Small intestine (tissue), 7 donors: ENCODE measurements around the gene CLIP4. TPM values are rescaled to one million over a fixed set of nuclear protein-coding genes. Genes with fewer than 3 reads are reported as not detected.

ENCODE experiments used
- DNase-seq, 2 donors: peaks; one replicate each; pipeline versions ENCODE4 v3.0.0 to v3.0.0-alpha.2; 2013
- FAIRE-seq: peaks from 2 replicates; lab custom pipeline; 2012; peaks lifted over from hg19 to GRCh38; lab: Jason Lieb, UNC
- H3K27ac ChIP-seq, 3 donors: one replicate each; pipeline ENCODE4 v1.5.1; 2013; ENCODE audit warnings: low read length in 2 of 3, mild to moderate bottlenecking in 2 of 3, control low read depth in 1 of 3, inconsistent platforms in 1 of 3, low read depth in 1 of 3, moderate library complexity in 1 of 3
- H3K27me3 ChIP-seq, 3 donors: one replicate each; pipeline ENCODE4 v1.6.1; 2013; ENCODE audit warnings: low read length in 3 of 3, inconsistent platforms in 1 of 3; ENCODE audit not compliant: control insufficient read depth in 3 of 3, insufficient read depth in 3 of 3
- H3K36me3 ChIP-seq, 3 donors: one replicate each; pipeline ENCODE4 v1.6.1; 2013; ENCODE audit warnings: low read length in 3 of 3, inconsistent platforms in 1 of 3, low read depth in 1 of 3, mild to moderate bottlenecking in 1 of 3, moderate library complexity in 1 of 3; ENCODE audit not compliant: control insufficient read depth in 3 of 3, insufficient read depth in 2 of 3
- H3K4me1 ChIP-seq, 3 donors: one replicate each; pipeline ENCODE4 v1.6.1; 2013; ENCODE audit warnings: low read length in 2 of 3, inconsistent platforms in 1 of 3, low read depth in 1 of 3, mild to moderate bottlenecking in 1 of 3, moderate library complexity in 1 of 3; ENCODE audit not compliant: control insufficient read depth in 3 of 3, insufficient read depth in 2 of 3
- H3K4me3 ChIP-seq, 3 donors: one replicate each; pipeline ENCODE4 v1.5.1; 2013; ENCODE audit warnings: low read length in 3 of 3, control low read depth in 1 of 3, inconsistent platforms in 1 of 3, low read depth in 1 of 3, mild to moderate bottlenecking in 1 of 3, moderate library complexity in 1 of 3
- H3K9me3 ChIP-seq, 2 donors: one replicate each; pipeline ENCODE4 v1.6.1; 2013; ENCODE audit warnings: low read depth in 1 of 2, low read length in 1 of 2; ENCODE audit not compliant: control insufficient read depth in 2 of 2, insufficient read depth in 1 of 2
- WGBS, 3 donors: extraction: QIAGEN DNeasy Blood & Tissue Kit; methylation state at CpG; one replicate each; pipeline ENCODE4 v1.1.7; 2013; 5-methylcytosine and 5-hydroxymethylcytosine counted together
- polyA plus RNA-seq, 4 donors: library from polyadenylated mRNA; stranded (reverse) in 3 of 4; unstranded in 1 of 4; fragments of 200-250 nt in 3 of 4; fragments of 120-200 nt in 1 of 4; gene quantifications; one replicate each; pipeline versions ENCODE4 v1.2.1 to v1.2.3, GENCODE V29; 2013
- donor health status: healthy with polysubstance abuse.
- donor health status: control.
- donor health status: control.
- donor health status: Bipolar disorder and iron deficiency.
- donor health status: healthy.

Gene CLIP4
- polyA plus RNA-seq, 4 donors: 0.52 to 5.8 (median 1.1) TPM

- no peak overlapping the region for H3K4me3 ChIP-seq
- H3K4me1 ChIP-seq: no peaks in the 10 kb centered on the region
- FAIRE-seq (no peak), DNase-seq (no peak)
- H3K9me3 ChIP-seq: no peaks in the 10 kb centered on the region
- H3K27ac ChIP-seq: no peak overlapping the region
- WGBS, 3 donors: 55 to 65% (median 61%) methylated on average over 3 of the region's 3 CpGs
- H3K27me3 ChIP-seq: peaks cover 0 to 5% (median 2%) of the 10 kb centered on the region in 3 donors
- H3K36me3 ChIP-seq: no peaks in the 10 kb centered on the region
Measured at GRCh38 chr2:29207352-29208148, 92.3 kb downstream of the CLIP4 start.

DNA sequence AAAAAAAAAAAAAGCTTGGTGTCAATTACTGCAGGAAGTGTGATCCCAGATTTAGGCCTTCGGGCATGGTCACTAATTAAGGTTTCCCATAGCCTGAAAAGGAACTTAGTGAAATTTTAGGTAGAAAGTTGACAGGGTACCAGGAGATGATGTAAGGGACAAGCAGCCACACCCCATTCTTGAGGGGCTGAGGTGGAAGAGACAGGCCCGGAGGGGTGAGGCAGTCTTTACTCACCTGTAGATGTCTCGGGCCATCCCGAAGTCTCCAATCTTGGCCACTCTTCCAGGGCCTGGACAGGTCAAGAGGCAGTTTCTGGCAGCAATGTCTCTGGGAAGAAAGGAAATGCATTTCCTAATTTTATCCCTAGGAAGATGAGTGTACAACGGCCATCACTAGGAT, 94.3 kb downstream of the CLIP4 start:
- DNase-seq (no peak), FAIRE-seq (no peak)
- H3K4me1 ChIP-seq: no peaks in the 10 kb centered on the region
- no peaks in the 10 kb centered on the region for H3K36me3 ChIP-seq
- H3K9me3 ChIP-seq: no peaks in the 10 kb centered on the region
- peaks cover 0 to 8% (median 2%) of the 10 kb centered on the region in 3 donors for H3K27me3 ChIP-seq
- WGBS, 3 donors: 84 to 92% (median 92%) methylated on average over 5 of the region's 5 CpGs
- H3K27ac ChIP-seq: no peak overlapping the region
- no peak overlapping the region for H3K4me3 ChIP-seq

- Histone ChIP-seq H3K36me3 (no peaks in the 10 kb centered on the region), H3K27ac (no peak overlapping the region), H3K4me3 (no peak overlapping the region), H3K9me3 (no peaks in the 10 kb centered on the region), H3K27me3 (peaks cover 0 to 6% (median 0%) of the 10 kb centered on the region in 3 donors), H3K4me1 (no peaks in the 10 kb centered on the region)
- whole genome bisulfite sequencing, 3 donors: 57 to 75% (median 67%) methylated on average over 5 of the region's 5 CpGs
- no peak for FAIRE-seq
- DNase-seq: no peak
Measured at GRCh38 chr2:29212009-29212408, 96.8 kb downstream of the CLIP4 start.

DNA sequence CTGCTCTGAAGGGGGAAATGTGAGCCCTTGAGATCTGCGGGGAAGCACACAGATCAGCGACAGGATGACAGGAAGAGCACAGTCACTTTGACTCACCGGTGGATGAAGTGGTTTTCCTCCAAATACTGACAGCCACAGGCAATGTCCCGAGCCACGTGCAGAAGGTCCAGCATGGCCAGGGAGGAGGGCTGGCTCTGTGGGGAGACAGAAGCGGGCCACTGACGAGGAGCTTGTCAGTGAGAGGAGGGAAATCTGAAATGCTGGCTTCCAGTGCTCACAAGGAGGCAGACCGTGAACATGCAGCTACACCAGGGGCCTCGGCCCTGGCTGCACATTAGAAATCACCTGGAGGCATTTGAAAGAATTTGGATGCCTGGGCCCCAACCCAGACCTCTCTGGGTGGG, 98.7 kb downstream of the CLIP4 start:
- FAIRE-seq (no peak), DNase-seq (no peak)
- H3K4me1 ChIP-seq: no peaks in the 10 kb centered on the region
- 41 to 53% (median 45%) methylated on average over 9 of the region's 9 CpGs for WGBS, 3 donors
- peaks cover 0 to 3% (median 0%) of the 10 kb centered on the region in 3 donors for H3K27me3 ChIP-seq
- no peaks in the 10 kb centered on the region for H3K9me3 ChIP-seq
- H3K27ac ChIP-seq: no peak overlapping the region
- H3K36me3 ChIP-seq: no peaks in the 10 kb centered on the region
- H3K4me3 ChIP-seq: no peak overlapping the region

DNA sequence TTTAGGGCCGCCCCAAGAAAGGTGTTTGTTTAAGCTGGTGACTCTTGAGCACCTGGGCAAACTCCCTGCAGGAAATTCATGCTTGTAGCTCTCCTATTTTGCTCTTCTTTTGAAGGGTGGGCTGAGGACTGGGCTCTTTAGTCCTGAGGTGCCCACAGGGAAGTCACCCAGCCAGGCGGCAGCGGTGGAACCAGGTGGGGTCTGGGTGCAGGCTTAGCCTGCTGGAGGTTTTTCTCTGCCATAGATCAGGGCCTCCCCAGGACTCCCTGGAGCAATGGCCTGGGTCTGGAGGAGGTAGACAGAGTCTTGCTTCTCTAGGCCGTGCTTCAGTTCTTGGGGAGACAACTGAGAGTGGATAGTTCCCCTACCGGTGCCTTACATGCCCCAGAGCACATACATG, 99.9 kb downstream of the CLIP4 start:
- Histone ChIP-seq H3K27me3 (peaks cover 0 to 6% (median 0%) of the 10 kb centered on the region in 3 donors), H3K9me3 (no peaks in the 10 kb centered on the region), H3K36me3 (no peaks in the 10 kb centered on the region), H3K4me3 (no peak overlapping the region), H3K27ac (no peak overlapping the region), H3K4me1 (no peaks in the 10 kb centered on the region)
- FAIRE-seq (no peak), DNase-seq (no peak)
- WGBS, 3 donors: 83 to 86% (median 84%) methylated on average over 5 of the region's 5 CpGs

DNA sequence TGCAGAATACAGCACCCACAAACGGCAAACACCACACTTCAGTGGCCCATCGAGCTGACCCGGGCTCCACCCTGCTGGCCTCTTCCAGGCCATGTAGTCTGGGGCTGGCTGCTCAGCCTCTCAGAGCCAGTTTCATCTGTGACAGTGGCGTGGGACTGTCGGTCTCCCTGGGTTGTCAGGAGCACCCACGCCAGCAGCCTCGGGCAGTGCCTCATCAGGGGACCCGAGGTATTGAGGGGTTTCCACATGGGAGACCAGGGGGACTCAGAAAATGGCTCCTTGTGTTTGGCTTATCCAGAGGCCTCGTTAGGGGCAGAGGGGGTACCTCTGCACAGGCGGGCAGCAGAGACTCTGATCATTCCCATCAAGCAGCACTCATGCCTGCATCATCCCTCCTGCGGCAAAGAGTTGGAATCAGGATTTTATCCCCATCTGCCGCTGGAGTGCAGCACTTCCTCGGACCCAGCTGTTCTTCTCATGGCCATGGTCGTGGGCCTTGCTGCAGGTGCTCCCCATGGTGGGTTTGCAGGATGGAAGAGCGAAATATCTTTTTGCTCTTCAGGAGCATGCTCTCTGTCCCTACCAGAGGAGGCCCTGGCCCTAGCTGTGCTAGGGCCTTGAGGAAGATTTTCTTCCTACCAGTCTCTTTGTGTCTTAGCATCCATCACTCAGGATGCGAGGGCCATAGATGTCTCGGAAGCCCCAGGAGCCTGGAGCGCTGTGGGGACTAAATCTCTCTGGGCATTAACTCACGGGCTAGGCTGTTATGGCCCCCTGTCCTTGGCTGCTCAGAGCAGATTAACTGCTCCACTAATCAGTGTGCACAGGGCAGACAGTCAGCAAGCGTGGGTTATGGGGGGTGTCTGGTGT, 100.8 kb downstream of the CLIP4 start:
- FAIRE-seq: no peak
- 80 to 83% (median 83%) methylated on average over 19 to 20 of the region's 20 CpGs for WGBS, 3 donors

GRCh38 chr2:29216609-29216909, 101.3 kb downstream of the CLIP4 start:
- DNase-seq: no peak
- Histone ChIP-seq H3K36me3 (no peaks in the 10 kb centered on the region), H3K27ac (no peak overlapping the region), H3K27me3 (peaks cover 0 to 6% (median 0%) of the 10 kb centered on the region in 3 donors), H3K9me3 (no peaks in the 10 kb centered on the region), H3K4me1 (no peaks in the 10 kb centered on the region), H3K4me3 (no peak overlapping the region)
- WGBS, 3 donors: 90 to 92% (median 91%) methylated on average over 5 of the region's 5 CpGs
- FAIRE-seq: no peak

More for the DNA sequence above, 100.8 kb downstream of the CLIP4 start:
- Histone ChIP-seq H3K9me3 (no peaks in the 10 kb centered on the region), H3K4me3 (no peak overlapping the region), H3K27me3 (peaks cover 0 to 6% (median 0%) of the 10 kb centered on the region in 3 donors), H3K27ac (no peak overlapping the region), H3K36me3 (no peaks in the 10 kb centered on the region), H3K4me1 (no peaks in the 10 kb centered on the region)
- DNase-seq: no peak

DNA sequence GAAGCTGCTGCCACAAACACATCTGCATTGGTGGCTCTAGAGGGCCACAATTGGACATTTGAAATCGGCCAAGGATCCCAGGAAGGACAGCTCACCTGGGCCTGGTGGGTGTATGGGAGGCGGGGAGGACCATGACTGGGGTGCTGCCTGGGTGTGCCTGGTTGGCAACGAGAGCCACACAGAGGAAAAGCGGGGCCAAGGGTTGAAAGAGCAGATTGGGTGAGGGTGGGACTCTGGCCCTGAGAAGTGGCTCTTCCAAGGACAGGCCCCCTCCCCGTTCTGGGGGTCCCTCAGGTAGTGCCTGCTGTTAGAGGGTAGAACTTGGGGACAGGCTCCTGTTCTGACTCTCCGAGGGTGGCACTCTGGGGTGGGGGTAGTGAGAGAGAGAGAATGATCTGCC, 102.9 kb downstream of the CLIP4 start:
- H3K36me3 ChIP-seq: no peaks in the 10 kb centered on the region
- H3K27ac ChIP-seq: no peak overlapping the region
- no peak for DNase-seq
- 39 to 70% (median 41%) methylated on average over 5 to 6 of the region's 6 CpGs for WGBS, 3 donors
- H3K27me3 ChIP-seq: peaks cover 0 to 6% (median 0%) of the 10 kb centered on the region in 3 donors
- FAIRE-seq: no peak
- no peaks in the 10 kb centered on the region for H3K4me1 ChIP-seq
- no peak overlapping the region for H3K4me3 ChIP-seq
- no peaks in the 10 kb centered on the region for H3K9me3 ChIP-seq
